Hepatocyte (in vitro differentiated cells): ENCODE results near the gene FBN3.

Experiments used
- EZH2 ChIP-seq: fragments of 200-600 bp; sonication (generic); IDR thresholded peaks from 2 replicates; pipeline ENCODE4 v1.6.1; 2016; ENCODE audit warnings: antibody characterized with exemption, mild to moderate bottlenecking, borderline replicate concordance
- TF ChIP-seq, protein P1 (sequence below): fragments of 200-600 bp; sonication (generic); IDR thresholded peaks from 2 replicates; pipeline ENCODE4 v1.5.1; 2016; ENCODE audit warnings: antibody characterized with exemption, mild to moderate bottlenecking; ENCODE audit not compliant: poor library complexity

- TF ChIP-seq, protein P1, sequence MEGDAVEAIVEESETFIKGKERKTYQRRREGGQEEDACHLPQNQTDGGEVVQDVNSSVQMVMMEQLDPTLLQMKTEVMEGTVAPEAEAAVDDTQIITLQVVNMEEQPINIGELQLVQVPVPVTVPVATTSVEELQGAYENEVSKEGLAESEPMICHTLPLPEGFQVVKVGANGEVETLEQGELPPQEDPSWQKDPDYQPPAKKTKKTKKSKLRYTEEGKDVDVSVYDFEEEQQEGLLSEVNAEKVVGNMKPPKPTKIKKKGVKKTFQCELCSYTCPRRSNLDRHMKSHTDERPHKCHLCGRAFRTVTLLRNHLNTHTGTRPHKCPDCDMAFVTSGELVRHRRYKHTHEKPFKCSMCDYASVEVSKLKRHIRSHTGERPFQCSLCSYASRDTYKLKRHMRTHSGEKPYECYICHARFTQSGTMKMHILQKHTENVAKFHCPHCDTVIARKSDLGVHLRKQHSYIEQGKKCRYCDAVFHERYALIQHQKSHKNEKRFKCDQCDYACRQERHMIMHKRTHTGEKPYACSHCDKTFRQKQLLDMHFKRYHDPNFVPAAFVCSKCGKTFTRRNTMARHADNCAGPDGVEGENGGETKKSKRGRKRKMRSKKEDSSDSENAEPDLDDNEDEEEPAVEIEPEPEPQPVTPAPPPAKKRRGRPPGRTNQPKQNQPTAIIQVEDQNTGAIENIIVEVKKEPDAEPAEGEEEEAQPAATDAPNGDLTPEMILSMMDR = no peak
- no peak for TF ChIP-seq EZH2
Measured at GRCh38 chr19:8151767-8152035, 2.3 kb upstream of the FBN3 start.
